AG09319 (cell line): ENCODE results near the gene MRPL16.
"Not testable (repeated sequence)": the region's sequence is repeated elsewhere in the genome, so short reads cannot be mapped to it uniquely, and the experiment has no call there.

Experiments used
- DNase-seq: peaks from one replicate; pipeline ENCODE4 v3.0.0-alpha.2; 2010; ENCODE audit warnings: low read depth; ENCODE audit errors: extremely low read depth
- TF ChIP-seq, protein P1 (sequence below): IDR thresholded peaks from 2 replicates; pipeline ENCODE4 v1.5.1; 2011; ENCODE audit warnings: low read depth, mild to moderate bottlenecking, inconsistent platforms, low read length, moderate library complexity

The MRPL16 gene

DNA sequence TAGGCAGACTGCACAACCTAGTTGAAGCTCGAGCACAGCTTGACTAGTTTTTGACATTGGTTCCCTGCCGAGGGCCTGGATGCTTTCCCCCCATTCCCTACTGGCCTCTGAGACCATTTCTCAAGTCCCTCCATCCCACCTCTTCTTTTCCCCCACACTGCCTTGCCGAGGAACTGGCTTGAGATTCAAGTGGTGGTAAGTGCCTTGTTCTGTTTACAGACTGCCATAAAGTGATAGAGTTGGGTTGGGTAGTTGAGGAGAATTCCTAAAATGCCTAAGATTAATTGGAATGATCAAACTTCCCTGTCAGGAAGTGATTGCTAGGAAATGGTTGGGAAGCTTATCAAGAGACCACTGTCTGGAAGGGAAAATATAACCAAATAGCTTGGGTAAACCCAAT, 16.2 kb downstream of the MRPL16 start:
- no peak for DNase-seq
- TF ChIP-seq, protein P1, sequence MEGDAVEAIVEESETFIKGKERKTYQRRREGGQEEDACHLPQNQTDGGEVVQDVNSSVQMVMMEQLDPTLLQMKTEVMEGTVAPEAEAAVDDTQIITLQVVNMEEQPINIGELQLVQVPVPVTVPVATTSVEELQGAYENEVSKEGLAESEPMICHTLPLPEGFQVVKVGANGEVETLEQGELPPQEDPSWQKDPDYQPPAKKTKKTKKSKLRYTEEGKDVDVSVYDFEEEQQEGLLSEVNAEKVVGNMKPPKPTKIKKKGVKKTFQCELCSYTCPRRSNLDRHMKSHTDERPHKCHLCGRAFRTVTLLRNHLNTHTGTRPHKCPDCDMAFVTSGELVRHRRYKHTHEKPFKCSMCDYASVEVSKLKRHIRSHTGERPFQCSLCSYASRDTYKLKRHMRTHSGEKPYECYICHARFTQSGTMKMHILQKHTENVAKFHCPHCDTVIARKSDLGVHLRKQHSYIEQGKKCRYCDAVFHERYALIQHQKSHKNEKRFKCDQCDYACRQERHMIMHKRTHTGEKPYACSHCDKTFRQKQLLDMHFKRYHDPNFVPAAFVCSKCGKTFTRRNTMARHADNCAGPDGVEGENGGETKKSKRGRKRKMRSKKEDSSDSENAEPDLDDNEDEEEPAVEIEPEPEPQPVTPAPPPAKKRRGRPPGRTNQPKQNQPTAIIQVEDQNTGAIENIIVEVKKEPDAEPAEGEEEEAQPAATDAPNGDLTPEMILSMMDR: no peak

DNA sequence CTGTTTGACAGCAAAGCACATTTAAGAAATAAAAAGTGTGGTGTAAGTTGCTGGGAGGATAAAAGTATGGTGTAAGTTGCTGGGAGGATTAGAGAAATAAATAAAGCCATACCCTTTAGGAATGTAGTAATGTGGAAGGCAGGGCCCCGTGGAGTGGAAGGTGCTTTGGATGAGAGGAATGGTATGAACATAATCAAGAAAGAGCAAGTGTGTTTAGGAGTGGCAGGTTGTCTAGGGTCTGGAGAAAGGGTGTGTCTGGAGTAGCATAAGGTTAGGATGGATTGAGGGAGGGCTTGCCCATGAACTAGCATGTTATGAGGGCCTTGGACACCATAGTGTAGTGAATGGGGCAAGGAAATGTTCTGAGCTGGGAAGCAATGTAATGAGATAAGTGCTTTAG, 18.1 kb downstream of the MRPL16 start:
- DNase-seq: no peak
- TF ChIP-seq, protein P1: no peak

DNA sequence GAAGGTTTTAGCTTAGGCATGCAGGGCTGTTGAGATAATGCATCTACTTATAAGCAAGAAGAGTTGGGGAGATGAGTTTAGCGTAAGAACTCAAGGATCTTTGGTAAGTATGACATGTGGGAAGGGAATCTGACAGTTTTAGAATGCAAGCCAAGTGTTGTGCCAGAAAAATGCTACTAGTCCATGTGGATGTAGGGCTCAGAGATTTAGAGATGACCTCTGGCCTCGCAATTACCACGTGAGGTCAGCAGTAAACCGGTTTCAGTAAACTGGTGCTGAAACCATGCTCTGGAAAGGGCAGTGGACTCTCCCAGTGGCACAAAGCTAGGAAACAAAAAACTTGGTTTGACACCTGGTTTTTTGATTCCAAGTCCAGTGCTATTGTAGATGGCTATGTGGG, 18.9 kb downstream of the MRPL16 start:
- no peak for DNase-seq
- TF ChIP-seq, protein P1: no peak

DNA sequence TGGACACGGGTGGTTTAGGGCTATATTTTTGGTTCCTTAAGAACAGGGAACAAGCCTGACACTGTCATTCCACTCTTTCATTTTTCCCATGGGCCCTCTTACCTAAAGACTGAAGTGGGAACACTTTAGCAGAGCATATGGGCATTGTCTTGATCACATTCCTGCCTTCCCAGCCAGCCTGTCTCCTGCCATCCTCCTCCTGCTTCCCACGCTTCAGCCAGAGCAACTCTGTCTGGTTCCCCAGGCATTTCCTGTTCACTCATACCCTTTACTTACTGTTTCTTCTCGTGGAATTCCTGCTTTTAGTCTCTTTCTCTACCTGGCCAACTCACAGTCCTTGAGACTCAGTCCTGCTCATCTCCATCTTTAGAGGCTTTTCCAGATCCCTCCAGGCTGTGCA, 22.8 kb downstream of the MRPL16 start:
- TF ChIP-seq, protein P1: no peak
- no peak for DNase-seq

DNA sequence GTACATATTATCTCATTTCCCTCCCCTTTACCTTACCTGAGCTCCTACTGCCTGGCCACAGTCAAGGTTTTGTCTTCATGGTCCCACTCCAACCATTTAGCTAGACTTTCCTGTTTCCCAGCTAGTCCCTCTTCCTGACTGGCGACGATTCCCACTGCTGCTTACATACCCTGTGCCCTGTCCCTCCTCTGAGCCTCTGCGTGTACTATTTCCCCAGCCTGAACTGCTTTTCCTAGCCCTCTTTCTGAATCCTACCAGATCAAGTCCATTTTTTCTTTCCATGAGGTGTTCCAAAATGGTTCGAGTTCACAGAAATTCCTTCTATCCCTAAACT, 23.4 kb downstream of the MRPL16 start:
- DNase-seq: no peak
- TF ChIP-seq, protein P1: no peak

DNA sequence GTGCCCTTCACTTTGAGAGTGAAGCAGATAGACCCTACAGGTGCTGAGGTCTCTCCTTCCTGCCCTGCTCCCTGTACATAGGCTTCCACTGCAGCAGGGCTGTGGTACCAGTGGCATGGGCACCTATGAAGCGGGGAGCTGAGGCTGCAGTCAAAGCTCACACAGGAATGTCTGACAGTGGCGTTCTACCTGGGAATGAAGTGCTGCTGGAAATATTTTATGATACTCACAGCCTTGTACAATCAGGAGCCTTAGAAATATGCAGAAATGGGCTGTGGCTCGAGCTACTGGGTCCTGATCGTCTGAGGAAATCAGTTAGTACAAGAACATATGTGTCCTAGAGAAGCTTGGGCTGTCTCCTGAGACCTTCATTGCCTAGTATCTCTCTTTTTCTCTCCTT, 24.8 kb downstream of the MRPL16 start:
- TF ChIP-seq, protein P1: no peak
- no peak for DNase-seq

DNA sequence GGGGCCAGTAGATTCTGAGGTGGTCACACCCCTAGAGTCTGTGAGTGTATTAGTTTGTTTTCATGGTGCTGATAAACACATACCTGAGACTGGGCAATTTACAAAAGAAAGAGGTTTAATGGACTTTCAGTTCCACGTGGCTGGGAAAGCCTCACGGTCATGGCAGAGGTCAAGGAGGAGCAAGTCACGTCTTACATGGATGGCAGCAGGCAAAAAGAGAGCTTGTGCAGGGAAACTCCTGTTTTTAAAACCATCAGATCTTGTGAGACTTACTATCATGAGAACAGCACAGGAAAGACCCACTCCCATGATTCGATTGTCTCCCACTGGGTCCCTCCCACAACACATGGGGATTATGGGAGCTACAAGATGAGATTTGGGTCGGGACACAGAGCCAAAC, 26.1 kb downstream of the MRPL16 start:
- DNase-seq: not testable (repeated sequence)

DNA sequence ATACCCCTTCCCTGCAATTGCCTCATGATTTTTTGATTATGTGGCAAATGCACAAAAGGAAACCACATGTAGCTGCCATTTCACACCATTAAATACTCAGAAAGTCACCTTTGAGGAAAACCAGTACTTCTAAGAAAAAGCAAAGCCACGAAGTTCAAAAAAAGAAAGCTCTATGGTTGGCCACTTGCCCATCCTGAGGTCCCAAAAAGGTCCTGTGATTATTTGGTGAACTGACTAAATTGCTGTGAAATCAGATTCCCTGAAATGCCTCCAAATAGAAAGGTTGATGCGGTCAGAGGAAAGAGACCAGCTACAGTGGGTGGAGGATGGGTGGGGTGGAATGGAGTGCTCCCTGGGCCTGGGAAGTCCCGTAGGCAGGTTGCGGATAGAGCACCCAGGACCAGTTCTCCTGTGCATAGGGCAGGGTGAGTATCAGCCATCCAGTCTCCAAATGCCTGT, 26.9 kb downstream of the MRPL16 start:
- no peak for DNase-seq
- TF ChIP-seq, protein P1: no peak
